HepG2 (cell line): ENCODE results near the gene SYMPK. TPM values are rescaled to one million over a fixed set of nuclear protein-coding genes. Genes with fewer than 3 reads are reported as not detected.

Source experiments
- ATF1 ChIP-seq: IDR thresholded peaks from 2 replicates; pipeline ENCODE4 v1.6.1; 2016; ENCODE audit warnings: mild to moderate bottlenecking, control low read depth
- ATF5 ChIP-seq: sonication (generic); formaldehyde crosslinking; IDR thresholded peaks from 2 replicates; pipeline ENCODE4 v1.4.0; 2020; ENCODE audit warnings: mild to moderate bottlenecking, low read depth, missing genetic modification reagents
- HNF1A ChIP-seq, 2 experiments: sonication (generic) in 1 of 2; formaldehyde crosslinking in 1 of 2; IDR thresholded peaks; 2 replicates each; pipeline versions ENCODE4 v1.4.0 to v1.6.1; 2016 to 2020; ENCODE audit warnings: borderline replicate concordance in 1 of 2, low read depth in 1 of 2, mild to moderate bottlenecking in 1 of 2, missing genetic modification reagents in 1 of 2
- HOXA5 ChIP-seq: sonication (generic); formaldehyde crosslinking; IDR thresholded peaks from 2 replicates; pipeline ENCODE4 v1.4.0; 2020; ENCODE audit warnings: missing genetic modification reagents
- KDM2A ChIP-seq: sonication (generic); formaldehyde crosslinking; IDR thresholded peaks from 2 replicates; pipeline ENCODE4 v1.4.0; 2020; ENCODE audit warnings: low read depth, missing genetic modification reagents, borderline replicate concordance
- MAFG ChIP-seq: sonication (generic); formaldehyde crosslinking; IDR thresholded peaks from 2 replicates; pipeline ENCODE4 v1.5.1; 2020; ENCODE audit warnings: mild to moderate bottlenecking, missing genetic modification reagents
- NFYC ChIP-seq: IDR thresholded peaks from 2 replicates; pipeline ENCODE4 v1.6.1; 2016; ENCODE audit warnings: missing genetic modification reagents, missing compliant biosample characterization
- NKX3-1 ChIP-seq: sonication (generic); formaldehyde crosslinking; IDR thresholded peaks from 2 replicates; pipeline ENCODE4 v1.5.0; 2020; ENCODE audit warnings: missing genetic modification reagents
- RBAK ChIP-seq: sonication (generic); formaldehyde crosslinking; IDR thresholded peaks from 2 replicates; pipeline ENCODE4 v1.5.1; 2020; ENCODE audit warnings: mild to moderate bottlenecking, missing genetic modification reagents
- RCOR2 ChIP-seq: IDR thresholded peaks from 2 replicates; pipeline ENCODE4 v1.6.1; 2016; ENCODE audit warnings: missing biosample characterization, missing genetic modification reagents
- RFXAP ChIP-seq: sonication (generic); formaldehyde crosslinking; IDR thresholded peaks from 2 replicates; pipeline ENCODE4 v1.4.0; 2020; ENCODE audit warnings: missing genetic modification reagents, borderline replicate concordance
- TRAFD1 ChIP-seq: sonication (generic); formaldehyde crosslinking; IDR thresholded peaks from 2 replicates; pipeline ENCODE4 v1.5.1; 2020; ENCODE audit warnings: missing genetic modification reagents, mild to moderate bottlenecking, borderline replicate concordance
- ZFP1 ChIP-seq: IDR thresholded peaks from 2 replicates; pipeline ENCODE4 v1.6.1; 2016
- ZNF280D ChIP-seq: sonication (generic); formaldehyde crosslinking; IDR thresholded peaks from 2 replicates; pipeline ENCODE4 v1.5.1; 2020; ENCODE audit warnings: mild to moderate bottlenecking, missing genetic modification reagents
- ZNF552 ChIP-seq: sonication (generic); formaldehyde crosslinking; IDR thresholded peaks from 2 replicates; pipeline ENCODE4 v1.9.0; 2022; ENCODE audit warnings: missing genetic modification reagents, mild to moderate bottlenecking, borderline replicate concordance
- ZNF569 ChIP-seq: sonication (generic); formaldehyde crosslinking; IDR thresholded peaks from 2 replicates; pipeline ENCODE4 v1.5.0; 2020; ENCODE audit warnings: mild to moderate bottlenecking, missing genetic modification reagents, moderate library complexity, borderline replicate concordance
- ZNF775 ChIP-seq: sonication (generic); formaldehyde crosslinking; IDR thresholded peaks from 2 replicates; pipeline ENCODE4 v1.4.0; 2020; ENCODE audit warnings: missing genetic modification reagents, mild to moderate bottlenecking, moderate library complexity, borderline replicate concordance
- polyA plus RNA-seq, 8 experiments: library from polyadenylated mRNA; depleted of rRNA in 3 of 8; stranded (reverse) in 7 of 8; unstranded in 1 of 8; fragments of >200 nt; fragmentation: Illumina TruSeq in 4 of 8; extraction: Trizol in 4 of 8; gene quantifications; 2 replicates each; pipeline versions ENCODE4 v1.2.1 to v1.2.3, GENCODE V29; 2011 to 2016; ENCODE audit warnings: low read depth in 4 of 8, missing spikeins in 1 of 8, mixed read lengths in 1 of 8; ENCODE audit not compliant: insufficient read depth in 1 of 8
- total RNA-seq, 5 experiments: library from RNA; depleted of rRNA; stranded (reverse); fragments of >200 nt; fragmentation: Illumina TruSeq; extraction: Trizol; gene quantifications; 2 replicates each; pipeline ENCODE4 v1.2.3, GENCODE V29; 2016; ENCODE audit warnings: low read depth in 1 of 5

SYMPK gene
- total and polyA plus RNA-seq, 2 of the 13 experiments (the other 11 are each of a cell fraction or from before 2014, with no cell fraction given), result 21.9 to 55.7 TPM

- no peak for TF ChIP-seq TRAFD1 (CRISPR knock-in tag)
- TF ChIP-seq ZNF552 (CRISPR knock-in tag), result no peak; the same call in 1 of the 2 replicates
- peak; percentile 99 for TF ChIP-seq RCOR2 (CRISPR knock-in tag)
- 0 out of 2 replicates have a peak, but pooled peaks have one; percentile 51 for TF ChIP-seq ZNF775 (CRISPR knock-in tag)
- TF ChIP-seq ZNF569 (CRISPR knock-in tag), result 0 out of 2 replicates have a peak, but pooled peaks have one; percentile 75
- TF ChIP-seq ATF5 (CRISPR knock-in tag), result no peak
- TF ChIP-seq ATF1 (CRISPR knock-in tag), result peak; percentile 73
- 0 out of 2 replicates have a peak, but pooled peaks have one; percentile 59 for TF ChIP-seq RBAK (CRISPR knock-in tag)
- TF ChIP-seq MAFG (CRISPR knock-in tag), result no peak
- TF ChIP-seq NKX3-1 (CRISPR knock-in tag), result peak; percentile 65; the same call in 1 of the 2 replicates
- TF ChIP-seq RFXAP (CRISPR knock-in tag), result no peak; the same call in 1 of the 2 replicates
- TF ChIP-seq HOXA5 (CRISPR knock-in tag), result peak; percentile 33; the same call in 1 of the 2 replicates
- TF ChIP-seq HNF1A (IDR thresholded peaks at IDR 0.05; ENCODE audit: low read depth), result peak; percentile 99
- TF ChIP-seq HNF1A (CRISPR knock-in tag; IDR thresholded peaks at IDR 0.05; ENCODE audit: borderline replicate concordance), result peak; percentile 100
- TF ChIP-seq ZNF280D (CRISPR knock-in tag), result peak; percentile 94
- TF ChIP-seq KDM2A (CRISPR knock-in tag), result peak; percentile 95
- 0 out of 2 replicates have a peak, but pooled peaks have one; percentile 77 for TF ChIP-seq ZFP1 (CRISPR knock-in tag)
- peak; percentile 21; the same call in 1 of the 2 replicates for TF ChIP-seq NFYC (CRISPR knock-in tag)
These were observed 20.0 kb upstream of the SYMPK start (continued) for GRCh38 chr19:45882652-45883585.
